Endodermal cell (in vitro differentiated cells): ENCODE measurements around the gene ARID3B. TPM values are rescaled to one million over a fixed set of nuclear protein-coding genes. Genes with fewer than 3 reads are reported as not detected.

Experiments
- DNase-seq: peaks from one replicate; pipeline ENCODE4 v3.0.0-alpha.2; 2017
- H3K27ac ChIP-seq: 2 replicates; pipeline ENCODE4 v1.5.1; 2013; ENCODE audit warnings: mild to moderate bottlenecking, low read depth, low read length, moderate library complexity
- H3K27me3 ChIP-seq: 2 replicates; pipeline ENCODE4 v1.6.1; 2013; ENCODE audit warnings: mild to moderate bottlenecking, low read length, moderate library complexity; ENCODE audit not compliant: insufficient read depth, control insufficient read depth, poor library complexity, severe bottlenecking
- H3K36me3 ChIP-seq: 2 replicates; pipeline ENCODE4 v1.7.0; 2013; ENCODE audit warnings: mild to moderate bottlenecking, low read length, moderate library complexity; ENCODE audit not compliant: control insufficient read depth, insufficient read depth
- H3K4me1 ChIP-seq: one replicate; pipeline ENCODE4 v1.7.0; 2013; ENCODE audit warnings: low read length; ENCODE audit not compliant: control insufficient read depth, insufficient read depth
- H3K4me3 ChIP-seq: 2 replicates; pipeline ENCODE4 v1.5.1; 2013; ENCODE audit warnings: mild to moderate bottlenecking, low read length, moderate library complexity
- H3K9ac ChIP-seq: 2 replicates; pipeline ENCODE4 v1.6.1; 2013; ENCODE audit warnings: mild to moderate bottlenecking, low read length, moderate library complexity; ENCODE audit not compliant: poor library complexity, severe bottlenecking; ENCODE audit errors: extremely low read depth
- H3K9me3 ChIP-seq: 2 replicates; pipeline ENCODE4 v1.6.1; 2013; ENCODE audit warnings: mild to moderate bottlenecking, low read length, moderate library complexity; ENCODE audit not compliant: control insufficient read depth
- H3K27ac Mint-ChIP-seq: 2 replicates; pipeline ENCODE4 v1.8.0; 2020; ENCODE audit warnings: mixed read lengths
- H3K27me3 Mint-ChIP-seq: 2 replicates; pipeline ENCODE4 v1.8.0; 2021; ENCODE audit warnings: mild to moderate bottlenecking, mixed read lengths; ENCODE audit not compliant: insufficient read depth
- H3K36me3 Mint-ChIP-seq: 2 replicates; pipeline ENCODE4 v1.8.0; 2020; ENCODE audit warnings: low read depth, mixed read lengths
- H3K4me1 Mint-ChIP-seq: 2 replicates; pipeline ENCODE4 v1.8.0; 2020; ENCODE audit warnings: mixed read lengths
- H3K4me3 Mint-ChIP-seq: 2 replicates; pipeline ENCODE4 v1.8.0; 2020; ENCODE audit warnings: mild to moderate bottlenecking, moderate library complexity, mixed read lengths
- H3K9me3 Mint-ChIP-seq: 2 replicates; pipeline ENCODE4 v1.8.0; 2020; ENCODE audit warnings: mild to moderate bottlenecking, mixed read lengths
- WGBS, 2 experiments: methylation state at CpG; one replicate each; pipeline versions ENCODE4 v1.1.5 to v1.1.7; 2013; ENCODE audit warnings: missing lambda C conversion rate in 2 of 2, mixed read lengths in 1 of 2; ENCODE audit not compliant: insufficient coverage in 1 of 2, insufficient read length in 1 of 2; 5-methylcytosine and 5-hydroxymethylcytosine counted together
- total RNA-seq, 2 donors: library from RNA; stranded (reverse); fragmentation: NEBNext Ultra II Directional in 1 of 2; extraction: Animal tissue kit (Norgen Biotek cat#: 25700) in 1 of 2; gene quantifications; 2 replicates in 1 of 2; 3 replicates in 1 of 2; pipeline ENCODE4 v1.2.1, GENCODE V29; 2021
- TF ChIP-seq, protein P1 (sequence below): fragments of 200-600 bp; sonication (generic); conservative IDR thresholded peaks from 2 replicates; pipeline ENCODE4 v1.5.0; 2021; ENCODE audit warnings: antibody characterized with exemption, mild to moderate bottlenecking

ARID3B gene
- total RNA-seq, 2 donors from 2014 or later: 98.1 to 99.4 TPM

DNA sequence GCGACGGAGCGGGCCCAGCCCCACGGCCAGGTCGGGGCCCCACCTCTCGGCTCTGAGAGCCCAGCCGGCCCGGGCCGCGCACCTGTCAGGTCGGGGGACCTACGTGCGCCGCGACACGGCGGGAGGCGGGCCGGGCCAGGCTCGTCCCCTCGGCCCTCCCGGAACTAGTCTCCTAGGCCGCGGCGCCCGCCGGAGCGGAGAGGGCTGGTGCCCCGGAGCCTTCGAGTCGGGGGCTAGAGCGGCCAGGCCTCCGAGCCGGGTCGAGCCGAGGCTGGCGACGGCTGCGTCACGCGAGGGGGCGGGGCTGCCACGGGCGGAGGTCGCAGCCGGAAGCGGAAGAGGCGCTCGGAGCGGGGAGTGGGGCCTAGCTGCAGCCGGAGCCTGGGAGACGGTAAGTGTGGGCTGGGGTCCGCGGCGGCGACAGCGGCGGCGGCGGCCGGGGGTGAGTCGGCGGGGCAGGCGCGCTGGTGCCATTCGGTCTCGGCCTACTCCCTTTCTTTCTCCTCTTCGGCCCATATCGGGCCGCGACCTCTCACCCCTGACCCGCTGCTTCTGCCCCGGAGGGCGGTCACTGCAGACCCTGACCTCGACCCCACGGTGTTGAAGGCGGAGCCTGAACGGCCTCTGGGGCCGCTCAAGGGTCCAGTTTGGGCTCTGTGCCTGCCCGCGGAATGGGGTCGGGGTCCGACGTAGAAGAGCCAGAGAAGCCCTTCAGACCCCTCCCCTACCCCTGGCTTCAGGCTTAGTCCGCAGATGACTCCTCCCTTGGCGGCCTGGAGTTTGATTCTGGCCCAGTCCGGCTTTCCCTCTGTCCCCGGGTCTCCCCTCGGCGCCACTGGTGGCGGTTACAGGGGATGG is 74.7 kb downstream of the ARID3B start, which contains the start of gene CLK3:
Gene CLK3, plus strand, starts transcription at position 329 of the 858 bp plus-strand sequence. CDS start 3,361 bp downstream, outside the sequence.
- Mint-ChIP-seq H3K9me3 (no peaks in the 10 kb centered on the region), H3K27me3 (peaks cover 14% of the 10 kb centered on the region), H3K36me3 (peaks cover 17% of the 10 kb centered on the region), H3K4me1 (peaks cover 21% of the 10 kb centered on the region), H3K27ac (peak within 1 kb of the TSS; percentile 98), H3K4me3 (peak within 1 kb of the TSS; percentile 84)
- H3K9ac ChIP-seq: peak within 1 kb of the TSS; percentile 97
- DNase-seq: peak; percentile 98
- no peaks in the 10 kb centered on the region for H3K9me3 ChIP-seq
- peak within 1 kb of the TSS; percentile 85 for H3K4me3 ChIP-seq
- H3K4me1 ChIP-seq: peaks cover 16% of the 10 kb centered on the region
- TF ChIP-seq, protein P1, sequence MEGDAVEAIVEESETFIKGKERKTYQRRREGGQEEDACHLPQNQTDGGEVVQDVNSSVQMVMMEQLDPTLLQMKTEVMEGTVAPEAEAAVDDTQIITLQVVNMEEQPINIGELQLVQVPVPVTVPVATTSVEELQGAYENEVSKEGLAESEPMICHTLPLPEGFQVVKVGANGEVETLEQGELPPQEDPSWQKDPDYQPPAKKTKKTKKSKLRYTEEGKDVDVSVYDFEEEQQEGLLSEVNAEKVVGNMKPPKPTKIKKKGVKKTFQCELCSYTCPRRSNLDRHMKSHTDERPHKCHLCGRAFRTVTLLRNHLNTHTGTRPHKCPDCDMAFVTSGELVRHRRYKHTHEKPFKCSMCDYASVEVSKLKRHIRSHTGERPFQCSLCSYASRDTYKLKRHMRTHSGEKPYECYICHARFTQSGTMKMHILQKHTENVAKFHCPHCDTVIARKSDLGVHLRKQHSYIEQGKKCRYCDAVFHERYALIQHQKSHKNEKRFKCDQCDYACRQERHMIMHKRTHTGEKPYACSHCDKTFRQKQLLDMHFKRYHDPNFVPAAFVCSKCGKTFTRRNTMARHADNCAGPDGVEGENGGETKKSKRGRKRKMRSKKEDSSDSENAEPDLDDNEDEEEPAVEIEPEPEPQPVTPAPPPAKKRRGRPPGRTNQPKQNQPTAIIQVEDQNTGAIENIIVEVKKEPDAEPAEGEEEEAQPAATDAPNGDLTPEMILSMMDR: no peak
- WGBS, 2 experiments: 0% methylated on average over 39 to 91 of the region's 91 CpGs
- H3K36me3 ChIP-seq: peaks cover 19% of the 10 kb centered on the region
- peak within 1 kb of the TSS; percentile 96 for H3K27ac ChIP-seq
- H3K27me3 ChIP-seq: no peaks in the 10 kb centered on the region

- Histone ChIP-seq H3K36me3 (peaks cover 23% of the 10 kb centered on the region), H3K9me3 (no peaks in the 10 kb centered on the region), H3K9ac (peak overlapping the region; percentile 97), H3K4me3 (peak overlapping the region; percentile 85), H3K27me3 (no peaks in the 10 kb centered on the region), H3K4me1 (peaks cover 15% of the 10 kb centered on the region), H3K27ac (peak overlapping the region; percentile 92)
- peaks cover 12% of the 10 kb centered on the region for H3K27me3 Mint-ChIP-seq
- no peak for DNase-seq
- WGBS, 2 experiments: 20 to 24% methylated on average over 16 to 18 of the region's 18 CpGs
- TF ChIP-seq, protein P1: no peak
- peaks cover 23% of the 10 kb centered on the region for H3K4me1 Mint-ChIP-seq
- H3K27ac Mint-ChIP-seq: peak overlapping the region; percentile 85
- no peaks in the 10 kb centered on the region for H3K9me3 Mint-ChIP-seq
- H3K4me3 Mint-ChIP-seq: peak overlapping the region; percentile 84
- H3K36me3 Mint-ChIP-seq: peaks cover 23% of the 10 kb centered on the region
Observed at GRCh38 chr15:74616366-74616939, 75.4 kb downstream of the ARID3B start.

- Mint-ChIP-seq H3K36me3 (peaks cover 26% of the 10 kb centered on the region), H3K27me3 (peaks cover 12% of the 10 kb centered on the region), H3K27ac (no peak overlapping the region), H3K4me1 (peaks cover 23% of the 10 kb centered on the region), H3K9me3 (no peaks in the 10 kb centered on the region), H3K4me3 (peak overlapping the region; percentile 84)
- no peaks in the 10 kb centered on the region for H3K27me3 ChIP-seq
- no peak for DNase-seq
- peak overlapping the region; percentile 97 for H3K9ac ChIP-seq
- H3K9me3 ChIP-seq: no peaks in the 10 kb centered on the region
- TF ChIP-seq, protein P1: no peak
- peaks cover 29% of the 10 kb centered on the region for H3K36me3 ChIP-seq
- H3K27ac ChIP-seq: no peak overlapping the region
- H3K4me1 ChIP-seq: peaks cover 15% of the 10 kb centered on the region
- H3K4me3 ChIP-seq: peak overlapping the region; percentile 85
Observed at GRCh38 chr15:74616996-74617395, 76.0 kb downstream of the ARID3B start.
